ENCODE results near the gene GAL3ST1. TPM values are rescaled to one million over a fixed set of nuclear protein-coding genes. Genes with fewer than 3 reads are reported as not detected.

Gene GAL3ST1
- total RNA-seq, 1 donor from 2014 or later = 8.8 TPM

DNA sequence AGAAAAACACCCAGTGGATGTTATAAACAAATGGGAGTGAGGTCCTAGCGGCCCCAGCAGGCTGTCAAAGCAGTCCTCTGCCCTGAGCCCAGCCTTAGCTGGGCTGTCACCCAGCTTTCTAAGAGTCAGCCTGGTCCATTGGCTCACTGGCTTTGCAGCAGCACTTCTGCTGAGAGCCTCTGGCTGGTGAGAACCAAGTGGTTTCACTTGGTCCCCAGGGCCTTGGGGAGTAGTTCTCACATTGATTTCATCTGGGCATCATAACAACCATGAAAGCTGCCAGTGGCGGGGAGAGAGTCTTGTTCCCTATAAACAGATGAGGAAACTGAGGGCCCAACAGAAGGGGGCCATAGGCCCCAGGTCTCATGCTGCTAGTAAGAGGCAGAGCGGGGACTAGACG is 39.3 kb downstream of the GAL3ST1 start:
- no peaks in the 10 kb centered on the region for H3K9me3 Mint-ChIP-seq
- peaks cover 5% of the 10 kb centered on the region for H3K4me1 Mint-ChIP-seq
- H3K4me3 Mint-ChIP-seq = no peak overlapping the region
- no peak overlapping the region for H3K27ac Mint-ChIP-seq (ENCODE audit: unreplicated experiment)
- TF ChIP-seq, protein P1, sequence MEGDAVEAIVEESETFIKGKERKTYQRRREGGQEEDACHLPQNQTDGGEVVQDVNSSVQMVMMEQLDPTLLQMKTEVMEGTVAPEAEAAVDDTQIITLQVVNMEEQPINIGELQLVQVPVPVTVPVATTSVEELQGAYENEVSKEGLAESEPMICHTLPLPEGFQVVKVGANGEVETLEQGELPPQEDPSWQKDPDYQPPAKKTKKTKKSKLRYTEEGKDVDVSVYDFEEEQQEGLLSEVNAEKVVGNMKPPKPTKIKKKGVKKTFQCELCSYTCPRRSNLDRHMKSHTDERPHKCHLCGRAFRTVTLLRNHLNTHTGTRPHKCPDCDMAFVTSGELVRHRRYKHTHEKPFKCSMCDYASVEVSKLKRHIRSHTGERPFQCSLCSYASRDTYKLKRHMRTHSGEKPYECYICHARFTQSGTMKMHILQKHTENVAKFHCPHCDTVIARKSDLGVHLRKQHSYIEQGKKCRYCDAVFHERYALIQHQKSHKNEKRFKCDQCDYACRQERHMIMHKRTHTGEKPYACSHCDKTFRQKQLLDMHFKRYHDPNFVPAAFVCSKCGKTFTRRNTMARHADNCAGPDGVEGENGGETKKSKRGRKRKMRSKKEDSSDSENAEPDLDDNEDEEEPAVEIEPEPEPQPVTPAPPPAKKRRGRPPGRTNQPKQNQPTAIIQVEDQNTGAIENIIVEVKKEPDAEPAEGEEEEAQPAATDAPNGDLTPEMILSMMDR (conservative IDR thresholded peaks at IDR 0.05) = no peak
- no peaks in the 10 kb centered on the region for H3K27me3 Mint-ChIP-seq (ENCODE audit: low read depth)
- H3K36me3 Mint-ChIP-seq (ENCODE audit: low read depth) = no peaks in the 10 kb centered on the region
- DNase-seq (ENCODE audit: low read depth, low spot score) = no peak

- H3K4me1 Mint-ChIP-seq = peaks cover 5% of the 10 kb centered on the region
- H3K9me3 Mint-ChIP-seq = no peaks in the 10 kb centered on the region
- no peak for DNase-seq (ENCODE audit: low read depth, low spot score)
- no peak overlapping the region for H3K4me3 Mint-ChIP-seq
- H3K27ac Mint-ChIP-seq (ENCODE audit: unreplicated experiment) = no peak overlapping the region
- H3K27me3 Mint-ChIP-seq (ENCODE audit: low read depth) = no peaks in the 10 kb centered on the region
- H3K36me3 Mint-ChIP-seq (ENCODE audit: low read depth) = no peaks in the 10 kb centered on the region
- TF ChIP-seq, protein P1 (conservative IDR thresholded peaks at IDR 0.05) = no peak
Measured at GRCh38 chr22:30531651-30532608, 42.5 kb downstream of the GAL3ST1 start.

DNA sequence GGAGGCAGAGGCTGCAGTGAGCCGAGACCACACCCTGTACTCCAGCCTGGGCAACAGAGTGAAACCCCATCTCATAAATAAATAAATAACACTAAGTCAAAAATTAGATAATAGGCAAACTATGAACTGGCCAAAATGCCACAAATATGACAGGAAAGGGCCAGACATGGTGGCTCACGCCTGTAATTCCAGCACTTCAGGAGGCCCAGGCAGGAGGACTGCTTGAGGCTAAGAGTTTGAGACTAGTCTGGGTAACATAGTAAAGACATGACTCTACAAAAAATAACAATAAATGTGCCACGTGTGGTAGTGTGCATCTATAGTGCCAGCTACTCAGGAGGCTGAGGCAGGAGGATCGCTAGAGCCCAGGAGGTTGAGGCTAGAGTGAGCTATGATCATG is 47.8 kb downstream of the GAL3ST1 start:
- H3K4me3 Mint-ChIP-seq = no peak overlapping the region
- no peaks in the 10 kb centered on the region for H3K36me3 Mint-ChIP-seq (ENCODE audit: low read depth)
- no peaks in the 10 kb centered on the region for H3K4me1 Mint-ChIP-seq
- no peaks in the 10 kb centered on the region for H3K27me3 Mint-ChIP-seq (ENCODE audit: low read depth)
- TF ChIP-seq, protein P1 (conservative IDR thresholded peaks at IDR 0.05) = no peak
- H3K27ac Mint-ChIP-seq (ENCODE audit: unreplicated experiment) = no peak overlapping the region
- H3K9me3 Mint-ChIP-seq = no peaks in the 10 kb centered on the region
- no peak for DNase-seq (ENCODE audit: low read depth, low spot score)

- Mint-ChIP-seq H3K36me3 (ENCODE audit: low read depth) (no peaks in the 10 kb centered on the region), H3K9me3 (no peaks in the 10 kb centered on the region), H3K27me3 (ENCODE audit: low read depth) (no peaks in the 10 kb centered on the region), H3K4me3 (no peak overlapping the region), H3K27ac (ENCODE audit: unreplicated experiment) (no peak overlapping the region), H3K4me1 (no peaks in the 10 kb centered on the region)
- DNase-seq (ENCODE audit: low read depth, low spot score) = no peak
- TF ChIP-seq, protein P1 (conservative IDR thresholded peaks at IDR 0.05) = no peak
Measured at GRCh38 chr22:30523646-30524489, 50.6 kb downstream of the GAL3ST1 start.

GRCh38 chr22:30521368-30522156 is 52.9 kb downstream of the GAL3ST1 start:
- TF ChIP-seq, protein P1 (conservative IDR thresholded peaks at IDR 0.05) = no peak
- DNase-seq (ENCODE audit: low read depth, low spot score) = no peak
- no peak overlapping the region for H3K4me3 Mint-ChIP-seq
- H3K4me1 Mint-ChIP-seq = no peaks in the 10 kb centered on the region
- H3K27me3 Mint-ChIP-seq (ENCODE audit: low read depth) = no peaks in the 10 kb centered on the region
- H3K36me3 Mint-ChIP-seq (ENCODE audit: low read depth) = no peaks in the 10 kb centered on the region
- H3K27ac Mint-ChIP-seq (ENCODE audit: unreplicated experiment) = no peak overlapping the region
- no peaks in the 10 kb centered on the region for H3K9me3 Mint-ChIP-seq

All from neural crest cell (in vitro differentiated cells).